ENCODE data around the gene KIF5C.

- no peak for TF ChIP-seq POLR2AphosphoS5 (IDR thresholded peaks at IDR 0.05; ENCODE audit: borderline replicate concordance, low read depth, low read length)
- TF ChIP-seq EZH2 (IDR thresholded peaks at IDR 0.05) = no peak
Observed at GRCh38 chr2:149047118-149047517, 172.1 kb downstream of the KIF5C start.

Measured in SK-N-MC (cell line).